SK-N-SH (cell line): Measurements from ENCODE around the gene CELSR3. TPM values are rescaled to one million over a fixed set of nuclear protein-coding genes. Genes with fewer than 3 reads are reported as not detected.

Experiments used
- CTCF ChIA-PET: fragments of 300-600, 350-600 bp; formaldehyde crosslinking; extraction: SDS; loops from one replicate; lab custom pipeline; 2021; lab: Yijun Ruan, JAX
- POLR2A ChIA-PET: fragments of 350-600 bp; sonication (Branson Sonifier 250); formaldehyde crosslinking; extraction: SDS; loops from one replicate; lab custom pipeline; 2020; ENCODE audit warnings: antibody characterized with exemption, inconsistent platforms; lab: Yijun Ruan, JAX
- DNase-seq: peaks from one replicate; pipeline ENCODE4 v3.0.0; 2012
- H2AFZ ChIP-seq: fragments of 200-600 bp; sonication (generic); 2 replicates; pipeline ENCODE4 v1.8.1; 2016; ENCODE audit warnings: antibody characterized with exemption, mild to moderate bottlenecking, low read depth
- H3F3A ChIP-seq: fragments of 200-600 bp; sonication (generic); replicated peaks from 2 replicates; pipeline ENCODE3; 2016; ENCODE audit warnings: antibody characterized with exemption, mild to moderate bottlenecking; ENCODE audit not compliant: insufficient read depth
- H3K27ac ChIP-seq, 2 experiments: fragments of 200-500 bp in 1 of 2; fragments of 200-600 bp in 1 of 2; sonication (Bioruptor generic) in 1 of 2; sonication (generic), shearing (Covaris generic) in 1 of 2; 2 replicates each; pipeline versions ENCODE4 v1.5.1 to v1.6.1; 2014 to 2016; ENCODE audit warnings: low read depth in 2 of 2, inconsistent platforms in 1 of 2, low read length in 1 of 2, mild to moderate bottlenecking in 1 of 2, mixed read lengths in 1 of 2
- H3K27me3 ChIP-seq: fragments of 200-600 bp; sonication (generic), shearing (Covaris generic); 2 replicates; pipeline ENCODE4 v1.6.1; 2016; ENCODE audit warnings: mixed run types; ENCODE audit not compliant: insufficient read depth
- H3K36me3 ChIP-seq, 2 experiments: fragments of 200-500 bp in 1 of 2; fragments of 200-600 bp in 1 of 2; sonication (Bioruptor generic) in 1 of 2; sonication (generic) in 1 of 2; replicated peaks in 1 of 2; 2 replicates each; pipeline versions ENCODE3 to v1.5.1; 2014 to 2016; ENCODE audit warnings: low read length in 1 of 2, mild to moderate bottlenecking in 1 of 2; ENCODE audit not compliant: insufficient read depth in 2 of 2, control insufficient read depth in 1 of 2
- H3K4me1 ChIP-seq, 2 experiments: fragments of 200-500 bp in 1 of 2; fragments of 200-600 bp in 1 of 2; sonication (Bioruptor generic) in 1 of 2; sonication (generic), shearing (Covaris generic) in 1 of 2; 2 replicates each; pipeline versions ENCODE4 v1.5.1 to v1.6.1; 2014 to 2016; ENCODE audit warnings: low read depth in 1 of 2, low read length in 1 of 2, mixed run types in 1 of 2; ENCODE audit not compliant: insufficient read depth in 2 of 2, control insufficient read depth in 1 of 2
- H3K4me2 ChIP-seq: fragments of 200-600 bp; sonication (generic), shearing (Covaris generic); 2 replicates; pipeline ENCODE4 v1.6.1; 2017; ENCODE audit warnings: mixed run types
- H3K4me3 ChIP-seq, 2 experiments: fragments of 200-500 bp in 1 of 2; fragments of 200-600 bp in 1 of 2; sonication (Bioruptor generic) in 1 of 2; sonication (generic), shearing (Covaris generic) in 1 of 2; 2 replicates each; pipeline versions ENCODE4 v1.5.1 to v1.8.1; 2014 to 2016; ENCODE audit warnings: low read depth in 2 of 2, inconsistent platforms in 1 of 2, low read length in 1 of 2, mild to moderate bottlenecking in 1 of 2, mixed read lengths in 1 of 2, moderate library complexity in 1 of 2
- H3K79me2 ChIP-seq: fragments of 200-600 bp; sonication (generic); 2 replicates; pipeline ENCODE4 v1.8.1; 2017; ENCODE audit warnings: mild to moderate bottlenecking; ENCODE audit not compliant: insufficient read depth
- H3K9ac ChIP-seq: fragments of 200-600 bp; sonication (generic); 2 replicates; pipeline ENCODE4 v1.6.1; 2017; ENCODE audit warnings: mixed run types
- H3K9me2 ChIP-seq: fragments of 200-600 bp; sonication (generic); 2 replicates; pipeline ENCODE4 v1.6.1; 2017; ENCODE audit warnings: mixed run types
- H3K9me3 ChIP-seq: fragments of 200-600 bp; sonication (generic); 2 replicates; pipeline ENCODE4 v1.6.1; 2017; ENCODE audit warnings: mixed run types, mild to moderate bottlenecking, moderate library complexity
- H4K20me1 ChIP-seq: fragments of 200-600 bp; sonication (generic); 2 replicates; pipeline ENCODE4 v1.6.1; 2017; ENCODE audit warnings: mild to moderate bottlenecking, mixed run types; ENCODE audit not compliant: insufficient read depth
- ELF1 ChIP-seq: IDR thresholded peaks from 2 replicates; pipeline ENCODE4 v1.4.0; 2012
- GABPA ChIP-seq: IDR thresholded peaks from 2 replicates; pipeline ENCODE4 v1.4.0; 2012; ENCODE audit warnings: low read depth, mild to moderate bottlenecking
- JUND ChIP-seq: IDR thresholded peaks from 2 replicates; pipeline ENCODE4 v1.4.0; 2012
- MXI1 ChIP-seq: IDR thresholded peaks from 2 replicates; pipeline ENCODE4 v1.6.1; 2012; ENCODE audit warnings: mild to moderate bottlenecking, low read depth, low read length, improper control_type of control experiment
- POLR2AphosphoS5 ChIP-seq: IDR thresholded peaks from 2 replicates; pipeline ENCODE4 v1.6.1; 2012; ENCODE audit warnings: low read depth, low read length
- RCOR1 ChIP-seq: fragments of 150-350 bp; IDR thresholded peaks from 2 replicates; pipeline ENCODE4 v1.6.1; 2017; ENCODE audit warnings: antibody characterized with exemption, low read length
- TAF1 ChIP-seq: IDR thresholded peaks from 2 replicates; pipeline ENCODE4 v1.6.1; 2012; ENCODE audit warnings: low read depth, mild to moderate bottlenecking, low read length, moderate library complexity, borderline replicate concordance
- WGBS: methylation state at CpG from one replicate; pipeline ENCODE4 v1.1.6; 2017; ENCODE audit warnings: low lambda C conversion rate; 5-methylcytosine and 5-hydroxymethylcytosine counted together
- polyA plus RNA-seq, 3 experiments: library from polyadenylated mRNA; depleted of rRNA; stranded (reverse); fragments of >200 nt; gene quantifications; 2 replicates each; pipeline ENCODE4 v1.2.3, GENCODE V29; 2012
- small RNA-seq, 7 experiments: library from RNA; depleted of rRNA; stranded (forward); fragments of <200 nt; gene quantifications; one replicate each; pipeline ENCODE3, GENCODE V24; 2012
- TF ChIP-seq, protein P1 (sequence below): fragments of 150-350 bp; IDR thresholded peaks from 2 replicates; pipeline ENCODE4 v1.6.1; 2017; ENCODE audit warnings: antibody characterized with exemption, low read length, low read depth, borderline replicate concordance

CELSR3 gene
- polyA plus RNA-seq, 1 of the 3 experiments (the other 2 are of a cell fraction), result 11.7 TPM

DNA sequence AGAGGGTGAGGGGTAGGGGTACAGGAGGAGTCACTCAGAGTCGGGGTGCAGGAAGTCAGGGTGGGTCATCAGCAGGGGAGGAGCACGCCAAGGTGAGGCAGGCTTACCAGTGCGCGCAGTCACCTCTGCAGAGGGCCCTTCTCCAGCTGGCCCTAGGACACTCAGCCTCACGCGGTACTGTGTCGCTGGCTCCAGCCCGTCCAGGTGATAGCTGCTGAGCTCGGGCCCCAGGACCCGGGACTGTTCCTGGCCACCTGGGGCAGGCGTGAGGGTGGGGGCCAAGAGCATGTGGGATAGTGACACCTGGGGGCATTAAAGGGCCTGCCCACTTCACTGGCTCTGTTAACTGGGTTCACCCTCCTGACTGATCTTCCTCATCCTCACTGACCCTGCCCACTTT is 75.0 kb downstream of the CELSR3 start:
- WGBS, result 95% methylated on average over 8 of the region's 11 CpGs
- Histone ChIP-seq H3K27ac (no peak overlapping the region), H3K4me3 (no peak overlapping the region), H3K9me2 (no peaks in the 10 kb centered on the region), H3K36me3 (no peaks in the 10 kb centered on the region), H4K20me1 (no peaks in the 10 kb centered on the region), H3K4me1 (no peaks in the 10 kb centered on the region), H2AFZ (no peak overlapping the region), H3K4me2 (no peak overlapping the region), H3K27me3 (no peaks in the 10 kb centered on the region), H3K79me2 (no peaks in the 10 kb centered on the region), H3F3A (no peaks in the 10 kb centered on the region), H3K9ac (no peak overlapping the region), H3K9me3 (no peaks in the 10 kb centered on the region)
- DNase-seq, result no peak
- no peak for TF ChIP-seq POLR2AphosphoS5
- no peak for TF ChIP-seq MXI1
- TF ChIP-seq, protein P1, sequence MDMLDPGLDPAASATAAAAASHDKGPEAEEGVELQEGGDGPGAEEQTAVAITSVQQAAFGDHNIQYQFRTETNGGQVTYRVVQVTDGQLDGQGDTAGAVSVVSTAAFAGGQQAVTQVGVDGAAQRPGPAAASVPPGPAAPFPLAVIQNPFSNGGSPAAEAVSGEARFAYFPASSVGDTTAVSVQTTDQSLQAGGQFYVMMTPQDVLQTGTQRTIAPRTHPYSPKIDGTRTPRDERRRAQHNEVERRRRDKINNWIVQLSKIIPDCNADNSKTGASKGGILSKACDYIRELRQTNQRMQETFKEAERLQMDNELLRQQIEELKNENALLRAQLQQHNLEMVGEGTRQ, result no peak
- no peak for TF ChIP-seq GABPA
- no peak for TF ChIP-seq JUND
- no peak for TF ChIP-seq TAF1
- no peak for TF ChIP-seq RCOR1
- no peak for TF ChIP-seq ELF1
- ChIA-PET CTCF (interaction anchor here (0.6 kb wide), 1 partner anchor 152 kb away, joined by 3 read pairs; no protein-coding TSS in a partner anchor), POLR2A (no interaction called here)

Small RNAs within 50 kb of the gene (small RNA-seq; reads per million reads assigned to genes)
- 0 reads per million in 7 experiments for gene AC141002.1

Other genes starting within 250 kb of the CELSR3 start
- gene PLXNB1, start 232.8 kb downstream of the CELSR3 start, polyA plus RNA-seq (2012; rRNA removed), result 38.0 and 39.8 TPM in 2 replicates
- gene CCDC51, start 222.8 kb downstream of the CELSR3 start, polyA plus RNA-seq (2012; rRNA removed), result 24.2 and 29.6 TPM in 2 replicates
- gene TMA7, start 222.6 kb downstream of the CELSR3 start, polyA plus RNA-seq (2012; rRNA removed), result 393 and 438 TPM in 2 replicates
- gene ATRIP, start 216.1 kb downstream of the CELSR3 start, polyA plus RNA-seq (2012; rRNA removed), result 5.6 and 6.5 TPM in 2 replicates
- gene SHISA5, start 158.7 kb downstream of the CELSR3 start, polyA plus RNA-seq (2012; rRNA removed), result 141 and 194 TPM in 2 replicates
- gene PFKFB4, start 106.1 kb downstream of the CELSR3 start, polyA plus RNA-seq (2012; rRNA removed), result 5.7 and 6.7 TPM in 2 replicates
- gene UCN2, start 99.1 kb downstream of the CELSR3 start, polyA plus RNA-seq (2012; rRNA removed), result 0.50 and 0.69 TPM in 2 replicates
- 7.1 and 10.8 TPM in 2 replicates for gene COL7A1, start 67.6 kb downstream of the CELSR3 start, polyA plus RNA-seq (2012; rRNA removed)
- 284 and 317 TPM in 2 replicates for gene UQCRC1, start 53.2 kb downstream of the CELSR3 start, polyA plus RNA-seq (2012; rRNA removed)
- not detected in 2 replicates for gene TMEM89, start 41.1 kb downstream of the CELSR3 start, polyA plus RNA-seq (2012; rRNA removed)
- gene SLC26A6, start 27.4 kb downstream of the CELSR3 start, polyA plus RNA-seq (2012; rRNA removed), result 31.9 and 39.6 TPM in 2 replicates
- 20.4 and 24.9 TPM in 2 replicates for gene NCKIPSD, start 23.0 kb upstream of the CELSR3 start, polyA plus RNA-seq (2012; rRNA removed)
- 178 and 219 TPM in 2 replicates for gene IP6K2, start 54.3 kb upstream of the CELSR3 start, polyA plus RNA-seq (2012; rRNA removed)
- 5.2 and 5.7 TPM in 2 replicates for gene PRKAR2A, start 185.0 kb upstream of the CELSR3 start, polyA plus RNA-seq (2012; rRNA removed)
- gene SLC25A20, start 236.0 kb upstream of the CELSR3 start, polyA plus RNA-seq (2012; rRNA removed), result 30.3 and 41.9 TPM in 2 replicates